ENCODE measurements around the gene GLYATL3.

The GLYATL3 gene

GRCh38 chr6:49541936-49542335 is 42.2 kb downstream of the GLYATL3 start:
- no peak overlapping the region for H3K4me3 ChIP-seq (ENCODE audit: low read depth, low read length)
- DNase-seq (ENCODE audit: low read depth), result no peak
- TF ChIP-seq, protein P1, sequence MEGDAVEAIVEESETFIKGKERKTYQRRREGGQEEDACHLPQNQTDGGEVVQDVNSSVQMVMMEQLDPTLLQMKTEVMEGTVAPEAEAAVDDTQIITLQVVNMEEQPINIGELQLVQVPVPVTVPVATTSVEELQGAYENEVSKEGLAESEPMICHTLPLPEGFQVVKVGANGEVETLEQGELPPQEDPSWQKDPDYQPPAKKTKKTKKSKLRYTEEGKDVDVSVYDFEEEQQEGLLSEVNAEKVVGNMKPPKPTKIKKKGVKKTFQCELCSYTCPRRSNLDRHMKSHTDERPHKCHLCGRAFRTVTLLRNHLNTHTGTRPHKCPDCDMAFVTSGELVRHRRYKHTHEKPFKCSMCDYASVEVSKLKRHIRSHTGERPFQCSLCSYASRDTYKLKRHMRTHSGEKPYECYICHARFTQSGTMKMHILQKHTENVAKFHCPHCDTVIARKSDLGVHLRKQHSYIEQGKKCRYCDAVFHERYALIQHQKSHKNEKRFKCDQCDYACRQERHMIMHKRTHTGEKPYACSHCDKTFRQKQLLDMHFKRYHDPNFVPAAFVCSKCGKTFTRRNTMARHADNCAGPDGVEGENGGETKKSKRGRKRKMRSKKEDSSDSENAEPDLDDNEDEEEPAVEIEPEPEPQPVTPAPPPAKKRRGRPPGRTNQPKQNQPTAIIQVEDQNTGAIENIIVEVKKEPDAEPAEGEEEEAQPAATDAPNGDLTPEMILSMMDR (IDR thresholded peaks at IDR 0.05; ENCODE audit: insufficient read depth, low read depth, low read length, missing control alignments), result no peak

GRCh38 chr6:49543087-49543858 is 43.5 kb downstream of the GLYATL3 start:
- no peak for DNase-seq (ENCODE audit: low read depth)
- TF ChIP-seq, protein P1 (IDR thresholded peaks at IDR 0.05; ENCODE audit: insufficient read depth, low read depth, low read length, missing control alignments), result no peak
- H3K4me3 ChIP-seq (ENCODE audit: low read depth, low read length), result no peak overlapping the region

DNA sequence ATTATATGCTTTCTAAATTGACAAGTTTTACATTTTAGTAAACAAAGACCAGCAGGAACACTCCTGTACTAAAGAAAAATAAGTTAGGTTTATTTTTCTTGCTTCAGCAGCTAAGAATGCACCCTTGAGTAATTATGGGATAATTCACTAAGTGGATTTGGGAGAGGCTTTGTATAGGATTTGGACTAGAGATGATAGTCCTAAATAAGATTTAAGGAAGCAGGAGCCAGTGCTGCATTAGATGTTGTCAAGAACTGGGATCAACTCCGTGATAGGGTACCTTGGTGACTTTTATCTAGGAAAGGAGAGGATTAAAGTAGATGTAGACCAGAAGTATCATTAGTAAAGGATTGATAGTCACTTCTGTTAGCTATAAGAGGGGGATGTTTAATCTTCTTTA is 46.6 kb downstream of the GLYATL3 start:
- no peak for DNase-seq (ENCODE audit: low read depth)
- H3K4me3 ChIP-seq (ENCODE audit: low read depth, low read length), result no peak overlapping the region
- TF ChIP-seq, protein P1 (IDR thresholded peaks at IDR 0.05; ENCODE audit: insufficient read depth, low read depth, low read length, missing control alignments), result no peak

GRCh38 chr6:49548613-49549304 is 49.0 kb downstream of the GLYATL3 start:
- H3K4me3 ChIP-seq (ENCODE audit: low read depth, low read length), result no peak overlapping the region
- no peak for DNase-seq (ENCODE audit: low read depth)
- TF ChIP-seq, protein P1 (IDR thresholded peaks at IDR 0.05; ENCODE audit: insufficient read depth, low read depth, low read length, missing control alignments), result peak; percentile 10

GRCh38 chr6:49549691-49550491 is 50.2 kb downstream of the GLYATL3 start:
- H3K4me3 ChIP-seq (ENCODE audit: low read depth, low read length), result no peak overlapping the region
- TF ChIP-seq, protein P1 (IDR thresholded peaks at IDR 0.05; ENCODE audit: insufficient read depth, low read depth, low read length, missing control alignments), result no peak
- DNase-seq (ENCODE audit: low read depth), result no peak

- peak; percentile 41 for DNase-seq (ENCODE audit: low read depth)
- TF ChIP-seq, protein P1 (IDR thresholded peaks at IDR 0.05; ENCODE audit: insufficient read depth, low read depth, low read length, missing control alignments), result no peak
- peak within 1 kb of the TSS; percentile 26 for H3K4me3 ChIP-seq (ENCODE audit: low read depth, low read length)
These were observed 50.9 kb downstream of the GLYATL3 start, which contains the start of gene C6orf141 for GRCh38 chr6:49550492-49551077. Gene C6orf141 (plus strand): TSS chr6:49550668. CDS start chr6:49550793, 125 bp downstream.
